Activated CD4-positive, alpha-beta T cell treated with anti-CD3 and anti-CD28 coated beads, Interleukin-2, Interleukin-4, amounts not matched to agents 100 ng/mL and 50 ng/mL, durations not matched to agents 16 hours and 8 hours (primary cell): ENCODE results near the gene CCDC167.
"Not testable (repeated sequence)": the region's sequence is repeated elsewhere in the genome, so short reads cannot be mapped to it uniquely, and the experiment has no call there.

Experiments
- DNase-seq: peaks from one replicate; pipeline ENCODE4 v3.0.0-alpha.2; 2020; ENCODE audit warnings: low spot score

The CCDC167 gene

DNA sequence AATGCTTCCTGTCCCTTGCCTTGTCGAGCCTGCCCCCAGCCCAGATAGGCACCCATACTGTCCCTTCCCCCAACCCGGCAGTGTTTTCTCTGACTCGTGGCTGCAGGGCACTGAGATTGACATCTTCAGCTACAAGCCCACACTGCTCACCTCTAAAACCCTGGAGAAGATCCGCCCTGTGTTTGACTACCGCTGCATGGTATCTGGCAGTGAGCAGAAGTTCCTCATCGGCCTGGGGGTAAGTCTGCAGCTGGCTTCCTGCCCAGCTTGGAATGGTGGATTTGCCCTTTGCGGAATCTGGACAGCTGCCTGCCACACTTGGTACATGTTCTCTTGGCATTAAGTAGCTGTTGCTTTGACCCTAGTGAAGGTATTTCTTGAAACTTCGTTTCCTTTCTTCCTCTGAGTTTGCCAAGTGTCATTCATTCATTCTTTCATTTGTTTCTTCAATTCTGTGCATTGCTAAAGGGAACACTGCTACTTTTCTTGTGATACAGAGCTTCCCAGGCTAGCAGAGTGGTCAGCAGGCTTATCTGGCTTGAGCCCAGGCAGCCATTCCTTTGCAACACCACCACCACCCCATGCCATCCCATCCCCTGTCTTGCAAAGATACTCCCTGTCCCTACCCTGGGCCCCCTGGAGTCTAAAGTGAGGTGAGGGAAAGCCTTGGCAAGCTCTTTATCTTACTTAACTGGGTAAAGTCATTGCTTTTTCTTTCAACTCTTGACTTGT lies 26.2 kb downstream of the CCDC167 start:
- no peak for DNase-seq

DNA sequence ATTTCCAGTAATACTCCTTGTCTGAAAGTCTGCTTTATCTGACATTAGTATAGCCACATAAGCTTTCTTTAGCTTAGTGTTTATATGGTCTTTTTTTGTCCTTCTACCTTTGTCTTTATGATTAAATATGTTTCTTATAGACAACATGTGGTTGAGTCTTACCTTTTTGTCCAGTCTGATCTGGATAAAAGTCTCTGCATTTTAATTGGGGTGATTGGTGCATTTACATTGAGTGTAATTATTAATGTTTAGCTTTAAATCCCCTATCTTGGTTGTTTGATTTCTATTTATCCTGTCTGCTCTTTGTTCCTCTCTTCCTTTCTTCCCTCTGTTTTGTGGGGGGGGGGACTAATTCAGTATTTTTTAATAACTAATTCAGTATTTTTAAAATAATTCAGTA lies 32.0 kb downstream of the CCDC167 start:
- DNase-seq, result no peak

DNA sequence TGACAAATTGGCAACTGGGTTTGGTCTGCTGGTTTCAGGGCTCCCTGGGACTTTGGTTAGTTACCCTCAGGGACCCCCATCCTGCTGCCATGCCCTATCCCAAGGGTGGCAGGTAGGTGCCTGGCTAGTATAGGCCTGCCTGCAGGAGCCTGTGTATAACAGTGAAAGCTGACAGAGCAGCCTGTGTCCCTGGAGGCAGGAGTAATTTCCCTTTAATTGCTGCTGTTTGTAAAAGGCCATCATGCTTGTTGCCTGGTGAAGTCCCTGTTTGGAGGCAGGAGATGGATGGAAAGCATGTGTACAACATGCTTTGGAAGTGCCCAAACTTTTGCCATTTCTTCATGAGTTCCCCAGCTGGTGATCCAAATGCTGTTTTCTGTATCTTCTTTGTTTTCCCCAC lies 36.6 kb downstream of the CCDC167 start:
- DNase-seq, result no peak

DNA sequence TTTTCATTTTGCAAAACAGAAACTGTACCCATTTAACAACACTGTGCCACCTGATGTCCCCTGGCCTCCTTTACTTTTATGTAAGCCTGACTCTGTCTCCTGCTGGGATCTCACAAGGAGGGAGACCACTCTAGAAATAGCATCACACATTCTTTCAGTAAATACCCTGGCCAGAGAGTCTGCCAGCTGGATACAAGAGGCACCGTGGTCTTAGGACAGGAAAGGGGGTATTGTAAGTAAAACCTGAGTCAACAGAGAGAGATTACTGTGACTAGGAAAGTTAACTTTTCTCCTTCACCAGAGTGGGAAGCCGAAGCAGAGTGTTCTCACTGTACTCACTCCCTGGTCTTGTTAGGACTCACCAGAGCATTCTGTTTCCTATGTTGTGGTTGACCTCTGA lies 38.9 kb downstream of the CCDC167 start:
- DNase-seq, result no peak

DNA sequence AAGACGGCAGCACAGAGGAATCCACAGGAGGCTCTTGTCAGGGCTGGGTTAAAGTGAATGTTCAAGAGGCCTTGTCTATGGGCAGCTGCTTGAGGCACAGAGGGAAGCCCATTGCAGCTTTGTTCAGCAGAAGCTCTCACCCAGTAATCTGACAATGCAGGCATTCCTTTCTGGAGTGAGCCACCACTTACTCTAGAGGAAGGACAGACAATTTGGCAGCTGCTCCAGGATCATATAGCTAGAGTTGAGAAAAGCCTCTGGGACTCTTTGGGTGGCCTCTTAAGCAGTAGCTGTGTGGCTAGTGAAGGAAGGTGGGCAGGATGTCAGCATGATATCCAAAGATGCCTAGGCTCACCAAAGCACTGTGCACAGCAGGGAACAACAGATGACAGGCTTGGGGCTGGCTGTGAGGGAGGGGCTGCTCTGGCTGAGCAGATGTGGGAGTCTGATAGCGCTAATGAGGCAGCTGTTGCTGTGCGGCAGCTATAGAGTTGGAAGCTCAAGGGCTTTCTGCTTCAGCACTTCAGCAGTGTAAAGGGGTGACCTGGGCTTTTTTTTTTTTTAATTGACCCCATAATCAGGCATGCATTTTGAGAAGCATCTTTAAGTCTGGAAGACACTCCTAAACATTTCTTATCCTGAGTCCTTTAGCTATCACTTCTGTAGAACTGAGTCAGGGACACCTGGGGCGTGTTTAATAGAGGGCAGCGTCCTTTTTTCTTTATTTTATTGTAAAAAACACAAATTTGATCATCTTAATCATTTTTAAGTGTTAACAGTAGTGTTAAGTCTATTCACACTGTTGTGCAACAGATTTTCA lies 39.5 kb downstream of the CCDC167 start:
- no peak for DNase-seq

DNA sequence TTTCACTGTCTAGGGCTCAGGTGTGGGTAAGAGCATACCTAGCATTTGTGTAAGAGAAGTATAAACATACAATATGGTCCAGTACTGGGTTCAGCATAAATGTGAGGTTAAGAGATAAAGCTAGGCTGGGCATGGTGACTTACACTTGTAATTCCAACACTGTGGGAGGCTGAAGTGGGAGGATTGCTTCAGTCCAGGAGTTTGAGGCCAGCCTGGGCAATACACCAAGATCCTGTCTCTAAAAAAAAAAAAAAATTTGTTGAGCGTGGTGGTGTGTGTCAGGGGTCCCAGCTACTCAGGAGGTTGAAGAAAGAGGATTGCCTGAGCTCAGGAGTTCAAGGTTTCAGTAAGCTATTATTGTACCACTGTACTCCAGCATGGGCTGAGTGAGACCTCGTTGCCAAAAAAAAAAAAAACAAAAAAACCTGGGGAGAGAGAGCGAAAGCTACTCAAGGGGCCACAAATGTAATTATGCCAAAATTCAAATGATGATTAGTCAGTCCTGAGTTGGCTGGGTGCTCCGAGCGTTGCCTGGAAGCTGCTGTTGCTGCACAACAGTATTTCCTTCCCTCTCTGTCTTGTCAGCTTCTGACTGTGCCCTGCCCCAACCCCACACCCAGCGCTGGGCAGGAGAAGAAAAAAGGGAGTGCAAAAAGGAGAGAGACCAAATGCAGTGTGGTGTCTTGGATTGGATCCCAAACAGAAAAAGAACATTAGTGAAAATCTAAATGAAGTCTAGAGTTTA lies 42.7 kb downstream of the CCDC167 start:
- no peak for DNase-seq

DNA sequence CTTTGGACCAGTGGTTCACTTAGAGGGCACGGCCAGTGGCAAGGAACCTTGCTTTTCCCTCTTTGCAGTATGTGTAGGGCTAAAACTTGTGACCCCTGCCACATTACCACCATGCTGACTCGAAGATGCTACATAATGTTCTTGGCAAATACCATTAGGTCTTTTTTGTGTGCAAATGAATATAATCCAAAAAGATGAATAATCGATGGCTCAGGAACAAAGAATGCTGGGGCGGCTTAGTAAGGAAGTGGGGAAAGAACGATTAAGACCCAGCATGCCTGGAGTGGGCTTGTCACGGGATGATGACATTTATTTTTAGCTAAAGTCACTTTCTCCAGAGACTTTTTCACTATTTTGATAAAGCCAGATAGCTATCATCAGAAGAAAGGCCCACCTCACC lies 43.6 kb downstream of the CCDC167 start:
- DNase-seq, result no peak

DNA sequence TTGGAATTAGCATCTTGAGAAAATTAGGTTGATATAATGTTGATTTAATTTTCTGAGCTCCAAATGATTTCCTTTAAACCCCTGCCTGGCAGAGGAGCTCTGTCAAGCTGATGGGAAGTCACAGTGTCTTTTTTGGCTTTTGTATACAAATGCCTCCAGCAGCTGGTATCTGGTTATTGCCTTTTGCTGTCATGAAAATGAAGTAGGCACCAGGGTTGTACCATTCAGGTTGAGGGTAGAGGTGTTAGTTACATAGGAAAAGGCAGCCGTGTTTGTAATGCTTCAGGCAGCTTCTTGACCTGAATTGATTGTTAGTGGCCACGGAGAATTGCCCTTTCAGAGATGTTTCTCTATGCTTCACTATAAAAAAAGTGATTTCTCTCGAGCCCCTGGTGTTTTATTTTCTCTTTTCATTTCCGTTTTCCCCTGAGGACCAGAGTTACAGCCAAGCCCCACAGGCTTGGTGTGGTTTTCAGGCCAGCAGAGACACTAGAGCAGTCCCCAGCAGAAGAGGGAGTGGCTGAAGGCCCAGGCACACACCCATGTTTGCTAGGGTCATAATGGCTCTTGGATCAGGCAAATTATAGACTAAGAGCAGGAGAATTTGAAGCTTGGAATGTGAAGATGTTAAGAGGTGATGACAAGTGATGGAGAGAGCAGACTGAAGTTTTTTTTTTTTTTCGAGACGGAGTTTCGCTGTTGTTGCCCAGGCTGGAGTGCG lies 45.1 kb downstream of the CCDC167 start:
- DNase-seq, result no peak

DNA sequence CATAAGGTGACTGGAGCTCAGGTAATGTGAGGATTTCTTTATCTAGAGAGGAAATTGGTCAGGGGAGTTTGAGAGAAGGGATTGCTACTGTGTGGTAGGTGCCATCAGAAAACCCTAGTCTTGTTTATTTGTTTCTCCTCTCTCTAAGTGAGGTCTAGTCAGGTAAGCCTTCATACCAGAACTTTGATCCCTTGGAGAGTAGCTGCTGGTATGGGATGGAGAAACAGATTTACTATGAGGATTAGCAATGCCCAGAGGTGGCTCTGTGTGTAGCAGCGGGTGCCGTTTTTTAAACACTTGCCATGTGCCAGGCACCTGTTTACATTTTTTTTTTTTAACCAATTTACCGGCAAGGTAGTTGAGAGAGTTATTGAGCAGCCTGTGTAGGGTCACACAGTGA lies 47.2 kb downstream of the CCDC167 start:
- DNase-seq, result no peak

DNA sequence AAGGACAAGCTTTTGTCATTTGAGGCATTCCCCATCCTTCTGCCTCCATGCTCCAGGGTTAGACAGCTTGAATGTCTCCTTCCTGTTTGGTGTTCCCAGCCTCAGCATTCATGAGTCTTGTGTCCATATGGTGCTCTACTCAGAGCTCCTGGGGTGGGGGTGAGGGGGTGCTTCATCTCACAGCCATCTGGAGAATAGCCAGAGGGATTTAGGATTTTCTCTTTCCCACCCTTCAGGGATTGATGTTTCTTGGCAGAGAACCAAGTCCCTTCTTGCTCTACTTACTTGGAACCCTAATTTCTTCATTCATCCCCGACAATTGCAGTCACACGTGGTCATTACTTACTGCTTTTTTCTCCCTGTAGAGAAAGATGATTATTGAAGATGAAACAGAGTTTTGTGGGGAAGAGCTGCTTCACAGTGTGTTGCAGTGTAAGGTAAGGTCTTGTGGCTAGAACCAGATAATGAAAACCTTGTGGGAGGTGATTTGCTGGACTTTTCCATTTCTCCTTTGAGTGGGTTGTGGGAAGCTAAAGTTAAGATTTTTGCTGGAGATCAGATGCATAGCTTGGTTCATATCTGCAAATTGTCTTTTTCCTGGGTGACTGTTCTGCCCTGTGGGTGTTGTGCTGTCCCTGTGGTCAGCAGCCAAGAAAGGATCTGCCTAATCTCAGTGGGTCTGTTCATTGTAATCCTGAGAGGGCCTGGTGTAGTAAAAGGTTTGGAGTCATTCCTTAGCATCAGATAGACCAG lies 48.1 kb downstream of the CCDC167 start:
- DNase-seq, result no peak

DNA sequence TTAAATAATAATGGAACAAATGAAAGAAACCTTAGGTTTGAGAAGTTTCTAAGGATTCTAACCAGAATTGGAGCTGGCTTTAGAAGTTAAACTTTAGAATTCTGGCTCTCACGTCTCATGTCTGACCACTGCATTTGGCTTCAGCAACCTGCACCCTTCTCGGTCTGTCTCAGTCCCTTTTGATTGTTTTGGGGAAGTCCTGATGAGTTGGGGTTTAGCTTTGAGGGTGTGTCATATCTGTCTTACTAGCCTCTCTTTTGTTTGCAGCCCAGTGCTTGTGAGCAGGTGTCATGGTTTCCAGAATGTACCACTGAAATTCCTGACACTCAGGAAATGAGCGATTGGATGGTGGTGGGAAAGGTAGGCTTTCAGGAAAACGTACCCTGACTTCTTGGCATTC lies 49.7 kb downstream of the CCDC167 start:
- DNase-seq, result no peak

DNA sequence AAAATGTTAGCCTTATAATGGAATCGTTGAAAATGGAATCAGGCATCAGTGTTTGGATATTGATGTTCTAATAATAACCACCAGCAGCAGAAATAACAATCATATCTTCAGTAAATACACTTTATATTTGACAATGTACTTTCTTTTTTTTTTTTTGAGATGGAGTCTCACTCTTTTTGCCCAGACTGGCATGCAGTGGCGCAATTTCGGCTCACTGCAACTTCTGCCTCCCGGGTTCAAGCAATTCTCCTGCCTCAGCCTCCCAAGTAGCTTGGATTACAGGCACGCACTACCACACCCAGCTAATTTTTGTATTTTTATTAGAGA lies 56.5 kb downstream of the CCDC167 start:
- not testable (repeated sequence) for DNase-seq

DNA sequence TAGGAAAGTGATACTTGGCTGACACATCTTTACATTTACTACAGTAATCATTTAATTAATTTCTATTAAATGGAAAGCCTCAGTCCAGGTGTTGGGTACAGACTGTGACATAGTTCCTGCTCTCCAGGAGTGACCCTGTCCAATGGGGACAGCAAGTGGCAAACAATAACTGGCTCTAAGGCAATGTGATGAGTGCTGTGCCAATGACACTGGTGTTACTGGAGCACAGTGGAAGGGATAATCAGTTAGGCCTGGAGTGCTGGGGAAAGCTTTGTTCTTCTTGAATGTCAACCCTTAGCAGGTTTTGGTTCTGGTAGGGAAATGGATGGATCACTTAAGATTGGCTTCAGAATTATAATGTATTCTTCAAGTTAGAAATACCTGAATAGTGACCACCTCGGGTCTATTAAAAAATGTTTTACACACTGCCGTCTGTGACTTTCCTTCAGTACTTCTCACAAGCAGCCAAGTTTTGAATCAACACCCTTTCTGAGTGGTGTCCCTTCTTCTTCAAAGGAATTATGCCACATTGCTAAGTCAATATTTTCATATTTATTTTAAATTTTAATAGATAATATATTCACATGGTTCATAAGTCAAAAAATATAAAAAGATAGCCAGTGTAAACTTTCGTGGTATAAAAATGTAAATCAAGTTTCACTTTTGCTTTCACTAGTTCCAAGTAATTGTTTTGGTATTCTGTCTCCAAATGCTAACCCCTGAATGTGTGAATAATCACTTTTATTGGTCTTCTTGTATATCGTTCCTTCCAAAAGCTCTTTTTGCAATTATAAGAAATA lies 57.1 kb downstream of the CCDC167 start:
- DNase-seq, result no peak

DNA sequence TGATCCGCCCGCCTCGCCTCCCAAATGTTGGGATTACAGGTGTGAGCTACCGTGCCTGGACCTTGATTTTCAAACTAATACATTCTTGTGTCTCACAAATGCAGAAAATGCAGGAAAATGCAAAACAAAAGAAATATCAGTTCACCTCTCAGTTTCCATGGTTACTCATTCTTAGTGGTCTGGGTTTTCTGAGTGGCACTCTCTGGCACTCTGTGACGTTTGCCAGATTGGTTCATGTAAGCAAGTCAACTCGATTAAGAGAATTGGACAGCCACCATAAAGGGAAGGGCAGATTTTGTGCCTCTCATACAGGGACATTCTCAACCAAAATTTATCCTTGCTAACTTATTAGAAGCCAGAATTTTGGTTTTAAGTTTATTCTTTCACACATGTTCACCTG lies 58.0 kb downstream of the CCDC167 start:
- DNase-seq, result no peak

DNA sequence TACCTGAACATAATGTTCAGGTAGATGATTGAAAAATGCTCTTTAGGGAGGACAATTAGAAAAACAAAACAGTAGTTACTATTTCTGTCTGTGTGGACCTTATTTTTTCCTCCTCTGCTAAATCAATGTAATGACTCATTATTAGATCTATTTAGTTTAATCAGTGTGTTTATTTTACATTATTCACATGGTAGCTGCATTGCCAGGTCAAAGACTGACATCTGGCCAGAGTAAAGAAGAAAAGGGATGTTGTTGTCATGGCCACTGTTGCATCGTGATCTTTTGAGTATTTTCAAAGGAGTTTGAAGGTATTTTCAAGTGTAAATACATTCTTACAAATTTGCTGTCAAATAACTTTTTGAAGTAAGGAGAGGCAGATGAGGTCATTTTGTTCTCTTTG lies 60.8 kb downstream of the CCDC167 start:
- no peak for DNase-seq

DNA sequence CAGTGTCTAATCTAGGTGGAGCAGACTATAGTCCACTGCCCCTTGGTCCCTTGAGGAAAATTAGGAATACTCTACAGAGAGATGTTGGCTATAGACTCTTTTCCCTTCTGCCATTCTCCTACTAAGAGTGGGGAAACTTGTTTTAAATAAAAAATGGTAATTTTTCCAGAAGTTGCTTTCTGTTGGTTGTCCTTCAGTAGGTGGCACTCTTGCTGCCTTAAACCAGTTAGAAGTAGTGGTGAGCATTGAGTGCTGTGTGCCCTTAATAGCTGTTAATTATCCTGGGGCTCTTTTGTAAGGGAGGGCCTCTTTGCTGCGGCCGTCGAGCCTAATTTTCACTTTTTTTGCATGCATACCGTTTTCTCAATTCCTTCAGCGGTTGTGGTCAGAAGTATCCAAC lies 63.9 kb downstream of the CCDC167 start:
- DNase-seq, result no peak

DNA sequence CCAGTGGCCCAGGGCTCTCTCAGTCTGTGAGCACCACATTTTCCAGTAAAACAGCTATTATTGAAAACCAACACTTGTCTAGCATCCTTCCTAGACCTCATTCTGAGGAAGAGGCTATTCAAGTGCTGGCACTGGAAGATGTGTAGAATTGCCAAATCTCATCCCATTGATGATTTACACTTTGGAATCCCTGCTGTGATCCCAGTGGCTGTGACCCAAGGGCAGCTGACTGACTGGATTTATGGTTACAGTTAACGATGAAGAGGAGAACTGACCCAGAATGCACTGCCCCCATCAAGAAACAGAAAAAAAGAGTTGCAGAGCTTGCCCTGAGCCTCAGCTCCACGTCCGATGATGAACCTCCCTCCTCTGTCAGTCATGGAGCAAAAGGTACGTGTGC lies 64.3 kb downstream of the CCDC167 start:
- no peak for DNase-seq

DNA sequence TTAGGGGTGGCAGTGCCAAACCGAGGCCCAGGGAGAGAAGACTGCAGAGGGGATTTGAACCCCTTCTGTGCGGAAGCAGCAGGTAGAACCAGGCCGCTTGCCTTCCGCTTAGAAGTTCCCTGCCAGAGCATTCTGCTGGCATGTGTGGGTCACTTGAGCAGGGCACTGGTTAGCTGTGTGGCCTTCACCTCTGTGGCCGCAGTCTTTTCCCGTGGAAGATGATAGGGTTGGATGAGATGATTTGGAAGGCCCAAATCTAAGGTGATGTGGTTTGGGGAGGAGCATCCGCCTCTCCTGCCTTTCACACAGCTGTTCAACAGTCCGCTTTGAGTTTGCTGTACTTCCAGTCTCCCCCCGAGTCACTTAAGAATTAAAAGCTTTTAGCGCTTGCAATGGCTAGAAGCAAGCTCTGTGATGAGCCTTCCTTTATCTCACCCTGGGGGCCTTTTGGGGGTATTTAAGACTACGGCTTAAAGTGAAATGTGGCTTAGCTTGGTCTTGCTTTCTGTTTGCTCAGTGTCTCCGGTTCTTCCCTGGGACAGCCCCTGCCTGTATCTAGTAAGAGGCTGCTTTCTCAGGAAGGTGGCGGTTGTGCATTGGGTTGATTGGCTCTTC lies 65.9 kb downstream of the CCDC167 start:
- DNase-seq, result peak; percentile 25
